ACC112 (cell line): ENCODE measurements around the gene PCDH19.

Experiments used
- H2AFZ ChIP-seq: fragments of 200-600 bp; sonication (generic); one replicate; pipeline ENCODE4 v1.6.0; 2017; ENCODE audit warnings: antibody characterized with exemption, low read length; ENCODE audit not compliant: unreplicated experiment
- H3K27ac ChIP-seq: fragments of 200-600 bp; sonication (generic); 2 replicates; pipeline ENCODE4 v1.5.1; 2014; ENCODE audit warnings: low read depth, mild to moderate bottlenecking, antibody characterized with exemption, low read length, moderate library complexity
- H3K27me3 ChIP-seq: fragments of 200-600 bp; sonication (generic); 2 replicates; pipeline ENCODE4 v1.6.1; 2014; ENCODE audit warnings: mild to moderate bottlenecking, antibody characterized with exemption, low read length, moderate library complexity, mixed read lengths; ENCODE audit not compliant: insufficient read depth
- H3K36me3 ChIP-seq: fragments of 200-600 bp; sonication (generic); 2 replicates; pipeline ENCODE4 v1.6.1; 2016; ENCODE audit warnings: mild to moderate bottlenecking, antibody characterized with exemption, low read length, moderate library complexity, mixed read lengths; ENCODE audit not compliant: insufficient read depth
- H3K4me1 ChIP-seq: fragments of 200-600 bp; sonication (generic); one replicate; pipeline ENCODE4 v1.6.1; 2016; ENCODE audit warnings: low read length, mixed read lengths; ENCODE audit not compliant: insufficient read depth, unreplicated experiment, control insufficient read depth
- H3K4me3 ChIP-seq: fragments of 200-600 bp; sonication (generic); 2 replicates; pipeline ENCODE4 v1.5.1; 2014; ENCODE audit warnings: mild to moderate bottlenecking, low read depth, low read length
- H3K79me2 ChIP-seq: fragments of 200-600 bp; sonication (generic); one replicate; pipeline ENCODE4 v1.6.0; 2016; ENCODE audit warnings: low read length; ENCODE audit not compliant: control insufficient read depth, unreplicated experiment, insufficient read depth

Gene PCDH19

DNA sequence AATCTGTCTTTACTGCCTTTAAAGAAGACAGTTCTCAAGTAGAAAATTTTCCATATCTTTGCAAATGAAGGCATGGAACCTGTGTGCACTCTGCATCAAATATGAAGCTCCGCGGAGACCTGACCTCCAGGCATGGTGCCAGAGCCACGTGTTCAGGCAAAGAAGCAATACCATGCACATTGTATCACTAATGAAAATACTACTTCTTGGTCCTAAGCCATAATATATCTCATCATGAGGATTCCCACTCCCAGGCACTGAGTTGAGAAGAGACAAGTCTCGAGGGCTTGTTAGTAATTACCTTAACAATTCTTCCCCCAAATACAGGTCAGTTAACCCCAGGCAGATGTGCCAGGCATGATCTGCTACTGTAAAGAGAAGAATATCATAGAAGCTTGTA, 56.7 kb downstream of the PCDH19 start:
- Histone ChIP-seq H3K27ac (no peak overlapping the region), H3K4me1 (no peaks in the 10 kb centered on the region), H3K4me3 (no peak overlapping the region), H2AFZ (no peak overlapping the region), H3K36me3 (no peaks in the 10 kb centered on the region), H3K27me3 (no peaks in the 10 kb centered on the region), H3K79me2 (no peaks in the 10 kb centered on the region)

DNA sequence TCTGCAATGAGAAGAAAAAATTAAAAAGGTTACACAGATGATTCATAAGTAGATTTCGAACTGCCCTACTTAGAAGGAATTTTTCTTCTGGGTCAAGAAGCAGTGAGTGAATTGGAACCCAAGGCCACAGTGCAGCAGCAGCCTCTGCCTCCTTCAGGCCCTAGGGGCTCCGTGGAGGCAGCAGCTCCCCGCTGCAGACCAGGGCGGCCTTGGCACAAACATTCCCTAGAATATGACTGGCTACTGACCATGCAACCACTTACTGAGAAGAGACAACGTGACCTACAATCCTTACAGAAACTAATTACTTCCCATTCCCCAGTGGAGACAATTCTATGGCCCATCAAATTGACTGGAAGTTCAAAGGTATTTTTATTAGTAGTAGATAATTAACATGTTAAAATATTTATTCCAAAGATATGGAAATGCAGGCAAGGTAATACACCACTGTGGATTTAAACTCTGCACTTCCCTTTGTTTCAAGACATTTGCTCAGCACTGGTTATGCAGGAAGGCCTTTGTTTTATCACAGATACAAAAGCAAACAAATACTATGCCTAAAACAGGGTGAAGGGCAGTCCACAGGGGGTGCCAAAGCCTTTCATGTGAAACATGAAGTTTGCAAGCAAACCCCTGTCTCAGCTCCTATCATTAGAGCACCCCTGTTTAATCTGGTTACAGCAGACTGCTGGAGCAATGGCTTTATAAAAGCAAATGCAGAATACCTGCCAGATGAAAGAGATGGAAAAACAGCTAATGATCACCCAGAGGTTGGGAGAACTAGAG, 59.2 kb downstream of the PCDH19 start:
- Histone ChIP-seq H3K4me3 (no peak overlapping the region), H3K4me1 (no peaks in the 10 kb centered on the region), H3K27me3 (no peaks in the 10 kb centered on the region), H3K79me2 (no peaks in the 10 kb centered on the region), H3K36me3 (no peaks in the 10 kb centered on the region), H3K27ac (no peak overlapping the region), H2AFZ (no peak overlapping the region)

DNA sequence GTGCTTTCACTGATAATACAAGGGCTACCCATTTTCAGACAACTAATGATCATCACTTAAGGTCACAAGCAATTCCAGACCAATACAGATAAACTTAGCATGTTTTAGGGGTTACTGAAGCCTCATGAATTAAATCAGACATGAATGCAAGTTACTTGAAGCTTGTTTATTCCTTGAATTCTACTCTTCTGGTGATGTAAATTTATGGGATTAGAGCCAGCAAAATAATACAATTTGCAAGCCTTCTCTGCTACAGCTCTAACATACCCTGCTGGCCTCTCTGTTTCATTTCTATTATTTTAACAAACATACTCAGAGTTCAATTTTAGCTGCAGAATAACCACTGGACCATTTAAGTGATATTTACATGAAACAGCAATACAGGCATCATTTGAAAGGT, 60.7 kb downstream of the PCDH19 start:
- H3K4me1 ChIP-seq, result no peaks in the 10 kb centered on the region
- no peak overlapping the region for H3K27ac ChIP-seq
- no peak overlapping the region for H3K4me3 ChIP-seq
- H3K27me3 ChIP-seq, result no peaks in the 10 kb centered on the region
- H2AFZ ChIP-seq, result no peak overlapping the region
- no peaks in the 10 kb centered on the region for H3K36me3 ChIP-seq
- no peaks in the 10 kb centered on the region for H3K79me2 ChIP-seq

DNA sequence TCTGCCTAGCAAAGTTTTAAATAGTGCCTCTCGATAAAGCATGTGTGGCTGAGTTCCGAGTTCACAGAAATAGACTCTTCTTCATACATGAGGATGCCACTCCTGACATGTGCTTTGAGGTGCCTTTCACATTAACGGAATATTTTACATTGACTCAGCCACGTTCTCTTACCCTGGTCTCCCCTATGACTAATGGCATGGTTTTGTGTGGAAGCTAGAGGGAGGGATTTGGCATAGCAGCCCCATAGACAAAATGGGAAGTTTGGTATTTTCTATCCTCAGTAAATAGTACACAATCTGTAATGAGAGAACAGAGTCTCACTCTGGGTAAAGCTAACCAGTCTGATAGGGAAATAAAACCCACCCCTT, 68.9 kb downstream of the PCDH19 start:
- H3K4me3 ChIP-seq, result no peak overlapping the region
- H3K36me3 ChIP-seq, result no peaks in the 10 kb centered on the region
- no peaks in the 10 kb centered on the region for H3K27me3 ChIP-seq

DNA sequence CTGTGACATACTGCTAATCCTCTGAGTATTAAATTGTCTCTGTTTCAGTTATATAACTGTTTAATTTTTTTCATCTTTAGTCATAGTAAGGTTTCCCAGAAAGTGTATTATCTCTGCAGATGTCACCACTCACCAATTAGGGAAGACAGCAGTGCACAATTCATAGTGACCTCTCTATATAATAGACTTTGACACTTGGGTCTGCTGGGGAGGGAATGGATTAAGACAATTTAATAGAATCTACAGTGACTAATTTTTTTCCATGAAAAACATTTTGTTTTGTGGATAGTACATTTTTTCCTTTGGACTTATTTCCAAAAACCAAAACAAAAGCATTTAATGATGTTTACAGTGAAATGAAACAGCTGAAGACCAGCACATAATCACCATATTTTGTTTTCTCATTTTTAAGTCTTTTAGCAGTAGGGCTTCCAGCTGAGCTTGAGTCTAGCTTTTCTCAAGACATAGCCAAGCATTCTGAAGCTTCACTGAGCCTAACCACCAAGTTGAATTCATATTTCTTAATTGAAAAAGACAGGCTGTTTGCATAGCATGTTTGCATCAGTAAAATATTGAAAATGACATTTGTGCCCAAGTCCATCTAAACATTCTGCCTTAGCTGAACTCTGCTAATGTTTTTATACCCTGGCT, 69.5 kb downstream of the PCDH19 start:
- Histone ChIP-seq H3K4me3 (no peak overlapping the region), H3K79me2 (no peaks in the 10 kb centered on the region), H2AFZ (no peak overlapping the region), H3K36me3 (no peaks in the 10 kb centered on the region), H3K27me3 (no peaks in the 10 kb centered on the region), H3K27ac (no peak overlapping the region), H3K4me1 (no peaks in the 10 kb centered on the region)

More for the DNA sequence above, 68.9 kb downstream of the PCDH19 start:
- H3K79me2 ChIP-seq, result no peaks in the 10 kb centered on the region
- H3K27ac ChIP-seq, result no peak overlapping the region
- no peak overlapping the region for H2AFZ ChIP-seq
- H3K4me1 ChIP-seq, result no peaks in the 10 kb centered on the region

DNA sequence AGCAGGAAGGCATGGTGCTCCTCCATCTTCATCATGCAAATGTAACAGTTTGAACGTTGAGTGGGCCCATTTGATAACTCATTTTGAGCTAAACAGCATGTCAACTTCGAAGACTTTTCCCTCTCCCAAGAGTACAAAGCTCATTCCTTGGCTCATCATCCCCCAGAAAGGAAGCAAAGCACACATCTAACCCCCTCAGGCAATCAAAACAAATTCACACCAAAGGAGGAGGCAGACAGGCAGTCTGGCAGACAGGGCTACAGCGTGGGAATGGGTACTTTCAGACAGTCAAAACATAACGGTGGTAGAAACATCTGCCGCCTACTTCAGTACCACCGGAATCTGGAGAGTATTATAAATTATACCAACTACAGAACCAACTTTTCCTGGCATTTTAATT, 81.7 kb downstream of the PCDH19 start:
- Histone ChIP-seq H3K27me3 (no peaks in the 10 kb centered on the region), H3K27ac (no peak overlapping the region), H2AFZ (no peak overlapping the region), H3K4me1 (no peaks in the 10 kb centered on the region), H3K4me3 (no peak overlapping the region), H3K79me2 (no peaks in the 10 kb centered on the region), H3K36me3 (no peaks in the 10 kb centered on the region)

DNA sequence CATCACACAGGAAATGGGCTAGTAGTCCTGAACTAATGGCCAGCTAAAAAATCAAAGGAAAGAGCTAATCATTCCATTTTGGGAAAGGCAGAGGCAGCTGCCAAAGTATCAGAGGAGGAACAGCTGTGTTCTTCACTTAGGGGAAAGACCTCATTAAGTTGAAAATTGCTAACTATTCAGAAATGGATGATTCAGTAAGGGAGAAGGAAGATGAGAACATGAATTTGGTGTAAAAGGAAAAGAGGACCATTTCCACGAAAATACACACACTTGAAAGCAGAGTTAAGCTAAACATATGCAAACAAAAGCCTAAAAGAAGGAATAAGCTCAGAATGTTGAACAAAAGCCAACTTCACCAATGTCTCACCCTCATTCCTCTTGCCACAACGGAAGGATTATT, 90.4 kb downstream of the PCDH19 start:
- Histone ChIP-seq H3K27me3 (no peaks in the 10 kb centered on the region), H3K27ac (no peak overlapping the region), H3K4me3 (no peak overlapping the region), H3K36me3 (no peaks in the 10 kb centered on the region), H3K4me1 (no peaks in the 10 kb centered on the region), H2AFZ (no peak overlapping the region), H3K79me2 (no peaks in the 10 kb centered on the region)

DNA sequence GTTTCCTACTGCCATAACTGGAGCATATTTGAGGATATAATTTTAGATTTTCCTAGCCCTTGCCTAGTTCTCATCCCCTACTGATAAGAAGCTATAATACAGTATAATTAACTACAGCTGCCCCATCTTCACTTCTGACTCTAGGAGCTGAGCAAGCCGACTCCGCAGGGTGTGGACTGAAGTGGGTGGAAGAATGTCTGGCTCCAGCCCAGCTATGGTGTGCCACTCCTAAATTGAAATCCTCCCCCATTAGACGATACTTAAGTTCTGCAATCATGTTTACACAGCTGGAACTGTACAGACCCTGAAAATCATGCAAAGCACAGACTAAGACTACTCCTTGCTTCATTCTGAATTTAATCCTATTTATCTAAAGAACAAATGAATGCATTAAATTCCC, 93.1 kb downstream of the PCDH19 start:
- no peaks in the 10 kb centered on the region for H3K79me2 ChIP-seq
- H2AFZ ChIP-seq, result no peak overlapping the region
- H3K27me3 ChIP-seq, result no peaks in the 10 kb centered on the region
- no peak overlapping the region for H3K4me3 ChIP-seq
- no peaks in the 10 kb centered on the region for H3K36me3 ChIP-seq
- H3K4me1 ChIP-seq, result no peaks in the 10 kb centered on the region
- no peak overlapping the region for H3K27ac ChIP-seq

DNA sequence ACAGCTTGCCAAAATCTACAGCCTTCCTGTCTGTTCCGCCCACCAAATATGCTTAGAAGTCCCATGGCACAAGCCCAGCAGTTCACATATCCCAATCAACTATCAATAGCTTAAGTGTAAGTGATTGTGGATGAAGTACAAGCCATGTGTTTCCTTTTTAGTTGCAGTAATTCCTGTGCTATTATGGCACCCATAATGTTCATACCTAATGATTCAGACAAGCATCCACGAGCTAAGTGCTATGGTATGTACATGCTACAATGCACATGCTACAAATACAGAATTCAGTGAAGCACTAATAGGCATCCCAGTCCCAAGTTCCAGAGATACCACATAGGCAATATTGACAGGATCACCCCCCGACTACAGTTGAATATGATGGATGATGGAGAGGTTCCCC, 94.5 kb downstream of the PCDH19 start:
- Histone ChIP-seq H3K36me3 (no peaks in the 10 kb centered on the region), H3K4me3 (no peak overlapping the region), H3K27ac (no peak overlapping the region), H3K4me1 (no peaks in the 10 kb centered on the region), H3K79me2 (no peaks in the 10 kb centered on the region), H3K27me3 (no peaks in the 10 kb centered on the region), H2AFZ (no peak overlapping the region)

DNA sequence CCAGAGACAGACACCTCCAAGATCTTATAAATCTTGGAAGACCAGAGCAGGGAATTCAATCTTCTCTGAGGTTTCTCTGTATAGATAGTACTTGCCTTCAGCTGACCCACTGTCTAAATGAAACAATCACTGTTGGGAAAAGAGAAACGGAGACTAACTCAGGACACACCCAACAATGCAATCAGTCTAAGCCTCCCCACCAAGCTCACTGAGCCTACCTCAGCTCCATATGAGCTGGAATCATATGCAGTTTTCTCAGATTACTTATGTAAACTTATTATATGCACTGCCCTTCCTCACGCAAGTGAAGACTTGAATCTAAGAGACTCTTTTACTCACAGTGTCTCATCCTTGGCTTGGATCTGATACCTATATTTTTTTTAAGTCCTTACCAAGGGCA, 110.5 kb downstream of the PCDH19 start:
- Histone ChIP-seq H3K36me3 (no peaks in the 10 kb centered on the region), H3K4me1 (no peaks in the 10 kb centered on the region), H3K79me2 (no peaks in the 10 kb centered on the region), H2AFZ (no peak overlapping the region), H3K27me3 (no peaks in the 10 kb centered on the region), H3K27ac (no peak overlapping the region), H3K4me3 (no peak overlapping the region)

DNA sequence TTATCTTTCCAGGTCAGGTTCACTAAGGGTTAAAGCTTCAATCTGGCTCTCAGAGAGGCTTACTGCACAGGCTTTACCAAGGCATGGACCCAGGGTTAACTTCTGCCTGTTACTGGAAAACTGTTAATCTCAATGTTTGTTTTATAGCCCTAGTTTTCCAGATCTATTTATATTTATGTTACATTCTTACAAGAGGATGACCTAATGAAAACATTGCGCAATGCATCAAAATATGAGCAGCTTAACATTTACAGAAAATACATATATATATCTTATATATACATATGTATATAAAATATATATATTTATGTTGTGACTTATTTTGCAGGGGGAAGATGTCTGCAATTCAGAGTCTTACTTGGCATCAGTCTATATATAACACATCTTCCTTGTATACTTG, 112.3 kb downstream of the PCDH19 start:
- Histone ChIP-seq H3K36me3 (no peaks in the 10 kb centered on the region), H3K27me3 (no peaks in the 10 kb centered on the region), H3K4me1 (no peaks in the 10 kb centered on the region), H3K27ac (no peak overlapping the region), H3K79me2 (no peaks in the 10 kb centered on the region), H3K4me3 (no peak overlapping the region), H2AFZ (no peak overlapping the region)
